Left forelimb (tissue), 1 donor: ENCODE data around the gene MUSK.

Experiments used
- DNase-seq: peaks from one replicate; pipeline ENCODE4 v3.0.0-alpha.2; 2018; ENCODE audit warnings: low spot score

MUSK gene

GRCh38 chr9:110668570-110669167 is at the start of gene MUSK:
Gene MUSK (plus strand): TSS chr9:110668791. CDS start chr9:110668905, 114 bp downstream.
- no peak for DNase-seq

DNA sequence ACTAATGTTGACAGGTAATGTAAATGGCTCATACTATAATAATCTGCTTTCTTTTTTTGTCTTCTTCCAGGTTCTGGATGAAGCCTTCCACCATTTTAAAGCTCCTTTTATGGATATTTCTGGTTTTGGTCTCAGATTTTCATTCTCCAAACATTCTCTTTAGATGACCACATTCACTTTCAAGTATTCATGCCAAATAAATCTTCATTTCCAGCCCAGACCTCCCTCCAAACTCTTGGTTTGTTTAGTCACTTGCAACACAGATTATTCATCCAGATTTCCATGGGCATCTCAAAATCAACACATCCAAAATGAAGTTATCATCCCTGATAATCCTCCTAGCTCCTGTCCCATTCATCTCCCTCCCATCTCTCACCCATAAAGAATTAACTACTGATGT is 48.8 kb upstream of the MUSK start:
- no peak for DNase-seq

GRCh38 chr9:110620726-110621125 is 47.9 kb upstream of the MUSK start:
- no peak for DNase-seq

- DNase-seq, result no peak
These were observed 46.2 kb upstream of the MUSK start for GRCh38 chr9:110622368-110622767.

DNA sequence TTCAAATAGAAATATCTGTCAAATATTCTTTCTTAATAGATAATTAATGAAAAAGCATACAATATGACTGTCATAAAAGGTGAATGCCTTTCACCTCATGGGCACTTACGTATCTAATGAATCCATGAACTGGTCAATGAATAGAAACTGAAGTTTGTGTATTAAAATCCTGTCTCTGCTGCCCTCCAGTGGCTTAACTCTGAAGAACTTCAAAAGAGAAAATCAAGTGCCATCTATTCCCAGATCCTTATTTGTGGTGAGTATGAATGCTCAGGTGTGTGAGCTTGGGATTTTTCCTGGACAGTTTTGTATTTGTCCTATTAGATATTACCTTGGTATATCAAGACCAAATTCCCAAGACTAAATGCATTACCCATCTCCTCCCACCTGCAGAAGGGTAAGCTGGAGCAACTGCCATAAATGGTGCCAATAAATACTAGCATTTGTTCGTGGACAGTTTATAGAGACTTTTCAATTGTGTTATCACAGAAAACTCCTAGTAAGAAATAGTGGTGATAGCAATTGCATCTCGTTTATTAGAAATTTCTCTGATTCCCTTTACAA is 45.0 kb upstream of the MUSK start:
- no peak for DNase-seq

- DNase-seq, result no peak
These were observed 42.3 kb upstream of the MUSK start for GRCh38 chr9:110626101-110626829.

DNA sequence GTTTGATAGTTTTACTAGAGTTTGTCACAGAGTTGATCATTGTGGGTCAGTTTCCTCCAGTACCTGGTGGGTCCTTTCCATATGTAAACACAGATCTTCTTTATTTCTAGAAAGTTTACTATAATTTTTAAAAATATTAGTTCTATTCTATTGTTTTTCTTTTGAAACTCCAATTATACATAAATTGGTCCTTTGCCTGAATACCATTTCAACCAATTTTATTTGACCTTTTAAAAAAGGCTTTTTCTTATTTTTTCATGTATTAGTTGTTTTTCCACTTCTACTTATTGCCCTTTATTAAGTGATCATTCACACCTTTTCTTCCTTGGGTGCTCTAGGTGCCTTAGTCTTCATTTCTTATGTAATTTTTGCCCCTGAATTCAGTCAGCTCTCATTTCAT is 33.0 kb upstream of the MUSK start:
- DNase-seq, result no peak

GRCh38 chr9:110638381-110638954 is 30.1 kb upstream of the MUSK start:
- no peak for DNase-seq

- DNase-seq, result no peak
These were observed 27.9 kb upstream of the MUSK start for GRCh38 chr9:110640736-110641135.

- DNase-seq, result no peak
These were observed 27.3 kb upstream of the MUSK start for GRCh38 chr9:110641293-110641692.

- no peak for DNase-seq
These were observed 19.9 kb upstream of the MUSK start for GRCh38 chr9:110648696-110649095.

DNA sequence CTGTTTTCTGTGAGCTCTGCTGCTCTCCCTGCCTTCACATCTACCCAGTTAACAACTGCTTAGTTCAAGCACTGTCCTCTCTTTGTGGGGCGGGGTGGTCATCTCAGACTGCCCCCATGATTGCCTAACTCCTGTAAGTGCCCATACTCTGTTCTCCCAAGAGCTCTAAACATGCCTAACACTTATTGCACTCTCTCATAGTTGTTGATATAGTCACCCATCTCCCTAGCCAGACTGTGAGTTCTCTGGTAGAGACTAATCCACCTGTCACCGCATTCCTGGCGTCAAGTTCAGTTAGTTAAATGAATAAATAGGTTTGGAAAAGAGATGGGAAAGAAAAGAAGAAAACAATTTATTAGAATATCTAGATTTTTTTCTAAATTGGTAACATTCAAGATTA is 18.3 kb upstream of the MUSK start:
- DNase-seq, result no peak

- DNase-seq, result no peak
These were observed 17.6 kb upstream of the MUSK start for GRCh38 chr9:110650991-110651411.

DNA sequence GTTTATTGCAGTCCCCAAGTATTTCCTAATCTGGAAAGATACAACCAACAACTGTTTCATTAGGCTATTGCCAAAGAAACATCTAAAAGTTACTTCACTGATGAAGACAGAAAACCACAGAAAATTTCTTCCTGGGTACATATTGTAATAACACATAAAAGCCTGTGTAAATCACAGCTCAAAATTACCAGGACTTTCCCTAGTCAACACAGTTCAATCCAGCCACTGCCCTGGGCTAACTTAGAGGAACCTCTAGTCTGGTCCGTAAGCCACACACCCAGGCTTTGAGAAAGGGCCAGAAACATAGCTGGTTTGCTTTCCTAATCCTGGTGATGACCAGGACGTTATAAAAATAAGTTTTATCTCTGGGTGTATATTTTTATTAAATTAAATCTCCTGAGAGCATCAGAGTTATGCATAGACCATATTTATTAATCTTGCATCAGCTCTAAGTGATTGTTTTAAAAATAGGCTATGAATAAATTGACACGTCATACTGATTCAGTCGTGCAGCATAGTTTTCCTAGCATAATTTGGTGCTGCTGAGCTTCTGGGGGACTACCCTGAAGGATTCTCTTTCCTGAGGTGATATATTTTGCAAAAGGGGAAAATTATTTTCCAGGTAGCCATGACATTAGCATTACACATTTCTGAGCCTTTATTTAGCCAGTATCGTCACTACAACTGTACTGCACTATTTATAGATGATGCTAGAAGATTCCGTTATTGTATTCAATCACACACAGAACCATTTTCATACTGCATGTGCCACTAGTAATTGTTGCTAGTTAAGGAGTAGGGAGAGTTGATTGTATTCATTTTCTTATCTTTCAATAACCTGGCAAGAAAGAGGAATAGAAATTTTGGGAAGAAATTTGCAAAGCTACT is 12.6 kb upstream of the MUSK start:
- no peak for DNase-seq

- no peak for DNase-seq
These were observed 8.6 kb upstream of the MUSK start for GRCh38 chr9:110659891-110660541.

DNA sequence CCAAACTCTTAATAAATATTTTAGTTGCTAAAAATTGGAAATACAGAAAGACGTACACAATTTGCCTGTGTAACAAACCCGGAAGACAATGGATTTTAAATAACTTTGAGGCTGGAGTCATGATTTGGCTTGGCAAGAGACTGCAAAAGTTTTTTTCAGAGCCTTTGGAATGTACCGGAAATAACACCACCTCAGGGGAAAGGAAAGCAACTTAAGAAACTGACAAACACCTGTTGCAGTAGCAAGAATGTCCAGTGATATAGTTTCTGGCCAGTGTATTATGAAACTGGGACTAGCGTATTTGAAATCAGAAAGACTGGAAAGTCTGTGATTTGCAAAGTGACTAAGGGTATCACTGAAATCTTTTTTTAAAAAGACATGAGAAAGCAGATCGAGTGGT is 842 bp downstream of the MUSK start:
- no peak for DNase-seq

GRCh38 chr9:110671849-110672248 is 3.3 kb downstream of the MUSK start:
- no peak for DNase-seq

DNA sequence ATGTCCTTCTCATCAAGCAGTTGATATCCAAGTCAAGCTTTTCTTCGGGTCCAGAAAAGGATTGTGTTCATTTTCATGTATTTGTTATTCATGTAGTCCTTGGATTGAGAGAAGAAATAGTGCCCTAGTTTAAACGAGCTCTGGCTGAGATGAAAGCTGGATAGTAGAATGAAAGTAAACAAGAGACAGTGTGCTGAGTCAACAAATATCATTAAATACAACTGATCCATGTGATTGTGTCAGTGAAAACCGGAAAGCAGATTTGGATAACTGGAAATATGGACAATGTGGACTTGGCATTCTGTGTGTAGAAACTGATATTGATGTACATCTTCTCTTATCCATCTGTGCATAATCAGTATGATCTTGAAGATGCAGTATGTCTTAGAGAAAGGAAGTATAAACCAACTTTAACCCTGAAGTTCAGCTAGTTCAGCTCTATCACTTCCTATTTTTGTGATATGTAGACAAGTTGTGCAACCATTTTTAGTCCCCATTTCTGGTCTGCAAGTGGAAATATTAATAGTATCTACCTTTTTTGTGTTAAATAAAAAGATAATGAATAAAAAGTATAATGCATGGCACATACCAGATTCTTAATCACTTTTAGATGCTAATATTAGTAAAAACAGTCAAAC is 4.4 kb downstream of the MUSK start:
- DNase-seq, result no peak

DNA sequence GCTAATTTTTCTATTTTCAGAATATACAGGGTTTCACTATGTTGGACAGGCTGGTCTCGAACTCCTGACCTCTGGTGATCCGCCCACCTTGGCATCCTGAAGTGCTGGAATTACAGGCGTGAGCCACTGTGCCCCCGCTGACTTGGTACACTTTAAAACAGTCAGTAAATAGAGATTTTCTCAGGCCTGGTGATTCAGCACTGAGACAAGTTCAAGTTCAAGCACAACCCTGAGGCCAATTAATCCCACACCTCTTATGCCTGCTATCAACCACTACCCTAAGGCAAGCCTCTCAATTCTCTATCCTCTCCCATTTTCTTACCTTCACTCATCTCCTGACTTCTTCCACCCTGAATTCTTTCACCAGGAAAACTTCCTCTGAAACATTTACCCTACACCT is 18.9 kb downstream of the MUSK start:
- DNase-seq, result no peak

DNA sequence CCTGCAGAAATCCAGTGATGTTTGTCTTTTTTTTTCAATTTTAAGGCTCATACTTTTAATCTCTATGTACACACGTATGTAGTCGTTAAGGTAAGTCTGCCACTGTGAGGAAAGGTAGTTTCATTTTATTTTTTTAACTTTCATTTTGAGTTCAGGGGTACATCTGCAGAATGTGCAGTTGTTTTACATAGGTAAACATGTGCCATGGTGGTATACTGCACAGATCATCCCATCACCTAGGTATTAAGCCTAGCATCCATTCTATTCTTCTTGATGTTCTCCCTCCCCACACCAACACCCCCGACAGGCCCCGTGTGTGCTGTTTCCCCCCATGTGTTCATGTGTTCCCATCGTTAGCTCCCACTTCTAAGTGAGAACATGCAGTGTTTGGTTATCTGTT is 19.7 kb downstream of the MUSK start:
- DNase-seq, result no peak

- no peak for DNase-seq
These were observed 22.5 kb downstream of the MUSK start for GRCh38 chr9:110691002-110691549.
